ENCODE data around the gene MICOS13. TPM values are rescaled to one million over a fixed set of nuclear protein-coding genes. Genes with fewer than 3 reads are reported as not detected.

The MICOS13 gene
- total RNA-seq, 2 donors from 2014 or later = 56.0 to 88.0 TPM

DNA sequence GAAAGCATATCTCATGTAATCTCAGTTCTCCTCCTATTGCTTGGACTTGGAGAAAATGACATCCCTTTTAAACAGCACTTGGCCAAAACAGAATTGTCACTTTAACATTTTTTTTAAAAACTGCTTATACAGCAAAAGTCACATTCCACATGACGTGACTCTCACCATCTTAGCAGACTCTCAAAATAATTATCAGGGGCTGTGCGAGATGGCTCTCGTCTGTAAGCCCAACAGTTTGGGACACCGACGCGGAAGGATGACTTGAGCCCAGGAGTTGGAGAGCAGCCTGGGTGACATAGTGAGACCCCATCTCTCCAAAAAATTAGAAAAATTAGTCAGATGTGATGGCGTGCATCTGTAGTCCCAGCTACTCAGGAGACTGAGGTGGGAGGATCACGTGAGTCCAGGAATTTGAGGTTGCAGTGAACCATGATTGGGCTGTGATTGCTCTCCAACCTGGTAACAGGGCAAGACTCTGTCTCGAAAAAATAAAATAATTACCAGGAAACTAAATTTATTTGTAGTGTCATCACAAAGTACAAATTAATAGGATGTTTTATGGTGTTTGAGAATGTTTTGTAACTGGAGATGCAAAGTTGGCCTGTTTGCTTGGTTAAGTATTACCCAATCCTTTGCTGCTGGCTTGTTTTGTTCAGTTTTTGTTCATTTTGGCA, 48.6 kb downstream of the MICOS13 start:
- Histone ChIP-seq H3K36me3 (peaks cover 14% of the 10 kb centered on the region), H3K27me3 (no peaks in the 10 kb centered on the region), H3K27ac (no peak overlapping the region), H3K4me3 (no peak overlapping the region), H3K4me1 (peaks cover 13% of the 10 kb centered on the region), H3K9ac (ENCODE audit: low read depth in 2 of 2, low read length in 2 of 2) (no peak overlapping the region), H3K9me3 (no peaks in the 10 kb centered on the region)
- intact Hi-C loops (cut with DNase I) = no loop called here
- DNase-seq = no peak
- TF ChIP-seq, protein P1, sequence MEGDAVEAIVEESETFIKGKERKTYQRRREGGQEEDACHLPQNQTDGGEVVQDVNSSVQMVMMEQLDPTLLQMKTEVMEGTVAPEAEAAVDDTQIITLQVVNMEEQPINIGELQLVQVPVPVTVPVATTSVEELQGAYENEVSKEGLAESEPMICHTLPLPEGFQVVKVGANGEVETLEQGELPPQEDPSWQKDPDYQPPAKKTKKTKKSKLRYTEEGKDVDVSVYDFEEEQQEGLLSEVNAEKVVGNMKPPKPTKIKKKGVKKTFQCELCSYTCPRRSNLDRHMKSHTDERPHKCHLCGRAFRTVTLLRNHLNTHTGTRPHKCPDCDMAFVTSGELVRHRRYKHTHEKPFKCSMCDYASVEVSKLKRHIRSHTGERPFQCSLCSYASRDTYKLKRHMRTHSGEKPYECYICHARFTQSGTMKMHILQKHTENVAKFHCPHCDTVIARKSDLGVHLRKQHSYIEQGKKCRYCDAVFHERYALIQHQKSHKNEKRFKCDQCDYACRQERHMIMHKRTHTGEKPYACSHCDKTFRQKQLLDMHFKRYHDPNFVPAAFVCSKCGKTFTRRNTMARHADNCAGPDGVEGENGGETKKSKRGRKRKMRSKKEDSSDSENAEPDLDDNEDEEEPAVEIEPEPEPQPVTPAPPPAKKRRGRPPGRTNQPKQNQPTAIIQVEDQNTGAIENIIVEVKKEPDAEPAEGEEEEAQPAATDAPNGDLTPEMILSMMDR (IDR thresholded peaks at IDR 0.05) = no peak

DNA sequence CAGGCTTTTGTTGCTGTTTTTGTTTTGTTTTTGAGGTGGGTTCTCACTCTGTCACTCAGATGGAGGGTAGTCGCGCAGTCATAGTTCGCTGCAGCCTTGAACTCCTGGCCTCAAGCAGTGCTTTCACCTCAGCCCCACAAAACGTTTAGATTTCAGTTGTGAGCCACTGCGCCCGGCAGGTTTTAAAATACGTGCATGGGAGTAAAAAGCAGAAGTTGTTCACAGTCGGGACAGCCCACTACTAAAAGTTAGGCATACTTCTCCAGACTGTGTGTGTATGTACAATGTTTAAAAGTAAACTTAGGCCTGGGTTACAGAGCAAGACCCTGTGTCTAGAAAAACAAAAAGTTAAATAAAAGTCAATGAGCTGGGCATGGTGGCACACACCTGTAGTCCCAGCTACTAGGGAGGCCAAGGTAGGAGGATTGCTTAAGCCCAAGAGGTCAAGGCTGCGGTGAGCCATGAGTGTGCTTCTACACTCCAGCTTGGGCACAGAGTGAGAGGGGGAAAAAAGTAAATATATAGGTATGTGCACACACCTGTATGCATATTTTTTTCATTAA, 51.3 kb downstream of the MICOS13 start:
- intact Hi-C loops (cut with DNase I) = no loop called here
- Histone ChIP-seq H3K27ac (no peak overlapping the region), H3K27me3 (no peaks in the 10 kb centered on the region), H3K9ac (ENCODE audit: low read depth in 2 of 2, low read length in 2 of 2) (no peak overlapping the region), H3K4me1 (peaks cover 13% of the 10 kb centered on the region), H3K9me3 (no peaks in the 10 kb centered on the region), H3K4me3 (no peak overlapping the region), H3K36me3 (peaks cover 20% of the 10 kb centered on the region)
- DNase-seq = no peak
- TF ChIP-seq, protein P1 (IDR thresholded peaks at IDR 0.05) = no peak

DNA sequence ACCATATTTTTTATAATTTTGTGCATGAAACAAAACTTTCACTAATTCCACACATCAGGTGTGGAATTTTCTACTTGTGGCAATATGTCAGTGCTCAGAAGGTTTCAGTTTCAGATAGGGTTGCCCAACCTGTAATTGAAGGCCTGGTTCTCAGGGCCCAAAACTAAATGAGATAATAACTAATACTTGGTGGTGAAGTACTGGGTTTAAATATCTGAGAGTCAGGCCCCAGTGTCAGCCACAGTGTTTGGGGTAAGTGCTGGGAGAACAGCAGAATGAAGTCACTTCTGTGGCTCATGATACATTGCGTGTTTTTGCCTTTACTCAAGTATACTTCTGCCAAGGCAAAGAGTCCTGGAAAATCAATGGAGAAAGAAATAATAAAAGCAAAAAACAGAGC, 51.9 kb downstream of the MICOS13 start:
- H3K4me3 ChIP-seq = no peak overlapping the region
- TF ChIP-seq, protein P1 (IDR thresholded peaks at IDR 0.05) = no peak
- no peak overlapping the region for H3K9ac ChIP-seq (ENCODE audit: low read depth in 2 of 2, low read length in 2 of 2)
- no peak overlapping the region for H3K27ac ChIP-seq
- H3K4me1 ChIP-seq = peaks cover 13% of the 10 kb centered on the region
- peaks cover 20% of the 10 kb centered on the region for H3K36me3 ChIP-seq
- intact Hi-C loops (cut with DNase I) = no loop called here
- no peaks in the 10 kb centered on the region for H3K9me3 ChIP-seq
- no peaks in the 10 kb centered on the region for H3K27me3 ChIP-seq
- DNase-seq = no peak

Other genes starting within 250 kb of the MICOS13 start
- not detected for gene ZNRF4, start 225.1 kb downstream of the MICOS13 start, total RNA-seq
- gene TINCR, start 112.6 kb downstream of the MICOS13 start, total RNA-seq = 1 to 10 TPM; 2.2 to 4.4 TPM
- gene SAFB2, start 57.7 kb downstream of the MICOS13 start, total RNA-seq = 100 to 1,000 TPM in 1 of 2 donors, 10 to 100 TPM in 1; 46.1 to 108 TPM
- gene SAFB, start 57.4 kb downstream of the MICOS13 start, total RNA-seq = 100 to 1,000 TPM in 1 of 2 donors, 10 to 100 TPM in 1; 56.1 to 120 TPM
- gene HSD11B1L, start 511 bp upstream of the MICOS13 start, total RNA-seq = 1 to 10 TPM; 3.2 to 3.4 TPM
- gene RPL36, start 9.8 kb upstream of the MICOS13 start, total RNA-seq = 100 to 1,000 TPM; 844 to 976 TPM
- 100 to 1,000 TPM in 1 of 2 donors, 10 to 100 TPM in 1; 64.3 to 133 TPM for gene LONP1, start 39.6 kb upstream of the MICOS13 start, total RNA-seq
- gene CATSPERD, start 40.1 kb upstream of the MICOS13 start, total RNA-seq = not detected
- gene PRR22, start 104.2 kb upstream of the MICOS13 start, total RNA-seq = 1 to 10 TPM; 1.4 to 5.7 TPM
- 10 to 100 TPM; 20.8 to 47.6 TPM for gene DUS3L, start 110.6 kb upstream of the MICOS13 start, total RNA-seq
- gene NRTN, start 124.6 kb upstream of the MICOS13 start, total RNA-seq = 1 to 10 TPM; 1.8 to 2.9 TPM
- gene FUT6, start 159.2 kb upstream of the MICOS13 start, total RNA-seq = 10 to 100 TPM; 48.9 to 89.4 TPM
- gene FUT3, start 170.9 kb upstream of the MICOS13 start, total RNA-seq = 100 to 1,000 TPM; 260 to 272 TPM
- under 1 TPM in 1 of 2 donors, not detected in 1; 0.24 TPM for gene FUT5, start 190.0 kb upstream of the MICOS13 start, total RNA-seq
- 100 to 1,000 TPM; 188 to 228 TPM for gene NDUFA11, start 223.3 kb upstream of the MICOS13 start, total RNA-seq
- 1 to 10 TPM; 4.0 to 4.7 TPM for gene VMAC, start 224.4 kb upstream of the MICOS13 start, total RNA-seq
- 10 to 100 TPM in 1 of 2 donors, 1 to 10 TPM in 1; 9.3 to 15.0 TPM for gene CAPS, start 233.7 kb upstream of the MICOS13 start, total RNA-seq